NCI-H2196 treated with DMSO at 0.1 percent for 48 hours (cell line): ENCODE data around the gene THAP7.
"Not testable (repeated sequence)": the region's sequence is repeated elsewhere in the genome, so short reads cannot be mapped to it uniquely, and the experiment has no call there.

Experiments
- DNase-seq: peaks from one replicate; lab custom pipeline; 2025; ENCODE audit not compliant: unreplicated experiment; lab: John Stamatoyannopoulos, UW

THAP7 gene

GRCh38 chr22:21013657-21014201, 11.8 kb upstream of the THAP7 start:
- DNase-seq, result no peak

GRCh38 chr22:21012446-21013407, 10.8 kb upstream of the THAP7 start:
- no peak for DNase-seq

DNA sequence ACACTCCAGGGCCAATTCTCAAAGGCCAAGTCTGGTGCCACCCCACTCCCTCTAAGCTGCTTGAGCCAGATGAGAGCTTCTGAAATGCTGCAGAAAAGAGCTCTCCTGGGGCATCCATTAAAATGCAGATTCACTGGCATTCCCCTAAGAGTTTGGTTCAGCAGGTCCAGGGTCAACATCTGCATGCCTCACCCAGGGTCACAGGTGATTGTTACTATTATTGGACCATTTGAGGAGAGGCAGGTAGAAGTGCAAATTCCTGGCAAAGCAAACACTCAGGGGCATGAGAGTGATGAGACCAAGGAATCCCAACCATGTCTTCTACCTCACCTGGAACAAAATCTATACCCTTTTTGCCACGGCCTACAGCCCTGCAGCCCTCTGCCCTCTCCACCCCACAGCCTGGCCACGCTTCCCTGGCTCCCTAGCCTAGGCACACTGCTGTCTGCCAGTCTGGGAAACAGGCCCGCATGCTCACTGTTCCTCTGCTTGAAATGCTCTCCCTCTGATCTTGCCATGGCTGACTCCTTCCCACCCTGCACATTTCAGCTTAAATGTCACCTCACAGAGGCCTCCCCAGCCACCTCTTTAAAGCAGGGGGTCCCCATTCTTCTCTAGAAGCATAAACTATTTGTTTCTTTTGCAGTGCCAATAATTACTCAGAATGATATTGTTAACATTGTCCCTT, 8.7 kb upstream of the THAP7 start:
- no peak for DNase-seq

GRCh38 chr22:21009638-21010425, 7.9 kb upstream of the THAP7 start:
- no peak for DNase-seq

DNA sequence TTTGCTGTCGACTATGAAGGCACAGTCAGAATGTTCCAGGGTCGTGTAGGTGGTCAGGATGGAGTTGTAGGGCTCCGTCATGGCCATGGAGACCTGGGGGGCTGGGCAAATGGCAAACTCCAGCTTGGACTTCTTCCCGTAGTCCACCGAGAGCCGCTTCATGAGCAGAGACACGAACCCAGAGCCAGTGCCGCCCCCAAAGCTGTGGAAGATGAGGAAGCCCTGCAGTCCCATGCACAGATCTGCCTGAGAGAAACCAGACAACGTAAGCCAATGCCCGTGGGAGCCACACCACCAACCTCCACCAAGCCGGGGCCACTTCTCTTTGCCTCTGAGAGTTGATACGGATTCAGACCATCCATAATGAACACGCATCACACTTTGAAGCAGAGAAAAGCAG, 7.3 kb upstream of the THAP7 start:
- not testable (repeated sequence) for DNase-seq

DNA sequence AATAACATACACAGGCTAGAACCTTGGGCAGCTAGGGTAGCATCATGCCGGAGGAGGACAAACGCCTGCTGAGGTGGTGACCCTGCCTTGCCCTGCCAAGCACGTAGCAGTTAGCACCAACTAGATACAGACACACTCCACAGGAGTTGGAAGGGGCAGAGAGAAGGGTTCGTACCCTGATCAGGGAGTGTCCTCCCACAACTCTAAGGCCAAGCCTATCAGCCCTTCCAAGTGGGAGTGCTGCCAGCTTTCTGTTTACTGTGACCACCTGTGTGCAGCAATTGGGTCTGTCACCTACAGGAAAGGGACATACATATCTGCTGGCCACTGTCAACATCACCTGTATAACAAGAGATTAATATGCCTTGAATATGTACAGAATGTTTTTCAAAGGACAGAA, 1.9 kb upstream of the THAP7 start:
- DNase-seq, result no peak

DNA sequence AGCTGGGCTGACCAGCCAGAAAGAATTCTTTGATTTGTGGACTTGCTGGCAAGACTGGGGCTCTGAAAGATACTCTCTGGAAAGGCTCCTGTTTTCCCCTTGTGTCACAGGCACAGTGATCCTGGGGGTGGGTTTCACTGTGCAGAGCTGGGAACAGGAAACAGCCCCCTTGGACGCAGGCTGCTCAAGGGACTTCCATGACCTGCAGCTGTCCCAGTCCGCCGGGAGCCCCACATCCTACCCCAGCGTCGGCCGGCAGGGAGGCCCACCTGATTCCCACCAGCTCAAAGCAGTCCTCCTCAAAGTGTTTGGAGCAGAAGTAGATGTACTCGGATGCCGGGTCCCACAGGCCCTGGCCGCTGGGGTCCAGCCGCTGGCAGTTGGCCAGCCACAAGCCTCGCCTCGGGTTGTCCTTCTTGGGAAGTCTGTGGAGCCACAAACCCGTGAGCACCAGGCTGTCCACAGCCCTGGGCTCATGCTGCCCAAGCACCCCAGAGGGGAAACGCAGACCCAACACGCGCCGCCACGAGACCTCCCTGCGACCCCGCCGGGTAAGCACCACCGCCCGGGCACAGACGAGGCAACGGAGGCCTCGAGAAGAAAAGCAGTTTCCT, 824 bp downstream of the THAP7 start:
- no peak for DNase-seq

- DNase-seq, result no peak
Measured at GRCh38 chr22:21000207-21000986, 1.5 kb downstream of the THAP7 start.

DNA sequence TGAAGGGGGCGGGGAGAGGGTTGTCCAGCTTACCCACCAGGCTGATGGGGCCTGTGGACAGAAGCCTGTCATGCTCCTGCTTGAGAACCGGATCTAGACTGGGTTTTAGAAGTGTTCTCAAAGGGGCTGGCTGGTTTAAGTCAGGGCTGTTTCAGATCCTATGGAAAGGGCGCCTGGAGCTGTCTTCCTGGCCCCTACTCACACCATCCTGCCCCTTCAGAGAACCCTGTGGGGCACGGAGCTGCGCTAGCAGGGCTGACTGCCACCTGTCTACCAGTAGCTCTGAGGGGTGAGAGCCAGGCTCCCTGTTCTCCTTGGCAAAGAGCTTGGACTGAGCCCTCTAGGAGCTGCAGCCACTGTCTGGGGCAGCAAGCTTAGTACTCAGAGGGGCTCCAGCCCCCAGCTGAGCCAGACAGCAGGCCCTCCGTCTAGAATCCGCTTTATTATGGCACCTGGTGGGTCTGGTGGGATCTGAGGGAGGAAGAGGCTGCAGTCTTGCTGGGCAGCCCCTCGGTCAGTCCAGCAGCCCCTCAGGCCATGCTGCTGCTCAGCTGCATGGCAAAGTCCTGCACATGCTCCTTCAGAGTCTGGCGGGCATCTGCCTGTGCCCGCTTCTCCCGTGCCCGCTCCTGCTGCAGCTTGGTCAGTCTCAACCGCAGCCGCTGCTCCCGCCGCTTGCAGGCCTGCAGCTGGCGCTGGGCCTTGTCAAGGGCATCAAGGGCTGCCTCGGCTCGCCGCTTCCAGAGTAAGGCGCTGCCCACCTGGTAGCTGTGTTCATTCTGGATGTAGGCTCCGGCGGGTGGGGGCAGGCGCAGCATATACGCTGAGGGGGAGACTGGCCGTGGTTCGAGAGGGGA, 2.3 kb downstream of the THAP7 start:
- no peak for DNase-seq

- DNase-seq, result no peak
Measured at GRCh38 chr22:20998411-20999336, 3.2 kb downstream of the THAP7 start.

- DNase-seq, result no peak
Measured at GRCh38 chr22:20997536-20998257, 4.2 kb downstream of the THAP7 start.

GRCh38 chr22:20996598-20997535, 5.1 kb downstream of the THAP7 start:
- no peak for DNase-seq

DNA sequence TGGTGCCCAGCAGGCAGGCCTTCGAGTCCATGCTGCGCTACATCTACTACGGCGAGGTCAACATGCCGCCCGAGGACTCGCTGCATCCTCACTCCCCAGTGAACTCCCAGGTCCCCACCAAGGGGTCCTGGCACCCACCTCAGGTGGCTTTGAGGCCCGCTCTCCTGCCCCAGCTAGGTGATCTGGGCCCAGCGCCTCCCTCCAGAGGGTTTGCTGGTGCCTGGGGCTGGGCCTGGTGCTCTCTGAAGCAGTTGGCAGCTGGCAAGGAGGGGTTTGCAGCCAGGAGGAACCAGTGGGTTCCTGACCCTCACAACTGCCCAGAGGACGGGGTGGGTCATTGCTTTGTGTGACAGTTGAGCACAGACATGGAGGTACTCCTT, 5.9 kb downstream of the THAP7 start:
- DNase-seq, result no peak

GRCh38 chr22:20995329-20996030, 6.4 kb downstream of the THAP7 start:
- DNase-seq, result no peak

DNA sequence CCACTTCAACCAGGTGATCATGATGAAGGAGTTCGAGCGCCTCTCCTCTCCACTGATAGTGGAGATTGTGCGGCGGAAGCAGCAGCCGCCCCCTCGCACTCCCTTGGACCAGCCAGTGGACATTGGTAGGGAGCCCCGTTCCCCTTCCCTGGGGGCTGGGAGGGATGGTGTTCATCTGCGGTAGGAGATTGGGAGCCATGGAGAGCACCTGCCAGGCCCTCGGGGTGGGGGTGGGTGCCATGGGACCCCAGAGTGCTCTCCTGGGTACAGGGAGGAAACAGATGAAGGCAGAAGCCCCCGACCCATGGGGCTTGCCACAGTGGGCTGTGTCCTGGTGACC, 7.0 kb downstream of the THAP7 start:
- DNase-seq, result no peak
